Heart left ventricle (tissue), 16 donors: ENCODE results near the gene MAPK13. TPM values are rescaled to one million over a fixed set of nuclear protein-coding genes. Genes with fewer than 3 reads are reported as not detected.

Source experiments
- ATAC-seq, 4 donors: fragments of 200-7000 bp; cut with Tn5 transposase; one replicate each; pipeline ENCODE4 v1.9.1; 2020 to 2022; ENCODE audit warnings: moderate library complexity in 4 of 4, mild to moderate bottlenecking in 3 of 4, moderate number of reproducible peaks in 1 of 4
- DNase-seq, 5 donors: peaks; one replicate each; pipeline ENCODE4 v3.0.0-alpha.2; 2020
- H3K27ac ChIP-seq, 12 donors: fragments of 200-600 bp; sonication (generic) in 4 of 12; one replicate each; pipeline versions ENCODE4 v1.5.0 to v1.8.0; 2016 to 2022; ENCODE audit warnings: mild to moderate bottlenecking in 2 of 12
- H3K27me3 ChIP-seq, 9 donors: fragments of 200-600 bp; sonication (generic) in 2 of 9; one replicate each; pipeline versions ENCODE4 v1.5.1 to v1.8.0; 2016 to 2022; ENCODE audit warnings: mild to moderate bottlenecking in 3 of 9
- H3K36me3 ChIP-seq, 9 donors: fragments of 200-600 bp; sonication (generic) in 2 of 9; one replicate each; pipeline versions ENCODE4 v1.5.0 to v1.8.0; 2018 to 2022; ENCODE audit warnings: mild to moderate bottlenecking in 2 of 9
- H3K4me1 ChIP-seq, 12 donors: fragments of 200-600 bp; sonication (generic) in 4 of 12; one replicate each; pipeline versions ENCODE4 v1.5.0 to v1.8.0; 2016 to 2022; ENCODE audit warnings: mild to moderate bottlenecking in 3 of 12
- H3K4me3 ChIP-seq, 12 donors: fragments of 200-600 bp; sonication (generic) in 4 of 12; one replicate each; pipeline versions ENCODE4 v1.5.0 to v1.8.0; 2017 to 2022; ENCODE audit warnings: mild to moderate bottlenecking in 9 of 12, moderate library complexity in 4 of 12
- H3K9me3 ChIP-seq, 12 donors: fragments of 200-600 bp; sonication (generic) in 4 of 12; one replicate each; pipeline versions ENCODE4 v1.5.0 to v1.8.0; 2016 to 2022; ENCODE audit warnings: mild to moderate bottlenecking in 1 of 12
- POLR2A ChIP-seq, 2 donors: fragments of 450-650 bp; IDR thresholded peaks; one replicate each; pipeline ENCODE4 v1.6.1; 2017; ENCODE audit warnings: antibody characterized with exemption in 2 of 2, mild to moderate bottlenecking in 2 of 2, moderate library complexity in 2 of 2
- WGBS, 4 donors: extraction: QIAGEN DNeasy Blood & Tissue Kit in 2 of 4; methylation state at CpG; one replicate each; pipeline versions ENCODE4 v1.1.5 to v1.1.7; 2013 to 2018; 5-methylcytosine and 5-hydroxymethylcytosine counted together
- intact Hi-C, 10 donors: fragments of 100-400 bp; cut with DNase I; formaldehyde crosslinking; loops; one replicate each; pipeline versions ENCODE4 v1.11.1 to v1.14.2; 2022
- polyA plus RNA-seq, 2 donors: library from polyadenylated mRNA; stranded (reverse); fragments of 200-250 nt; gene quantifications; one replicate each; pipeline ENCODE4 v1.2.3, GENCODE V29; 2013
- total RNA-seq, 9 donors: library from RNA; depleted of rRNA in 2 of 9; stranded (reverse); fragments of >200 nt in 2 of 9; fragmentation: NEBNext Ultra II Directional in 3 of 9; extraction: Animal tissue kit (Norgen Biotek cat#: 25700) in 3 of 9; gene quantifications; one replicate each; pipeline versions ENCODE4 v1.1.0 to v1.2.4, GENCODE V29; 2016 to 2023
- TF ChIP-seq, protein P1 (sequence below), 12 donors: fragments of 200-600 bp; sonication (generic) in 4 of 12; IDR thresholded peaks; one replicate each; pipeline versions ENCODE4 v1.5.0 to v1.8.0; 2018 to 2022; ENCODE audit warnings: antibody characterized with exemption in 12 of 12, mild to moderate bottlenecking in 5 of 12
- donor health status: ischemic (EF 13 %, LVEDD 7.1; RV severe dilation, severe dysfunction).
- donor health status: healthy with polysubstance abuse.
- donor health status: DM: no; HTN: yes; CAD: no.
- donor health status: DM: no; HTN: no; CAD: no.
- donor health status: ischemic (EF 25% LVEDD 6.9; RV normal size, moderate dysfunction).
- donor health status: ischemic (EF 25% LVEDD 5.7; RV mildly dilated, moderate dysfunction).
- donor health status: healthy.
- donor health status: DM: yes; HTN: yes; CAD: no.
- donor health status: ischemic (EF 35%, LVEDD 5.7; RV mildly dilated, moderate dysfunction).
- donor health status: nonischemic (EF 11% LVEDD 7.7; RV severe dilation, severe dysfunction).
- donor health status: DM: yes; HTN: yes; CAD: no.
- donor health status: PGD.
- donor health status: ischemic (EF 29% LVEDD 5.4; RV normal size, mild dysfunction).
- donor health status: nonischemic (EF 23%, LVEDD 6.1; RV moderate dilation, normal function).

Gene MAPK13
- total and polyA plus RNA-seq, 11 donors = 0.24 to 16.8 (median 0.56) TPM

DNA sequence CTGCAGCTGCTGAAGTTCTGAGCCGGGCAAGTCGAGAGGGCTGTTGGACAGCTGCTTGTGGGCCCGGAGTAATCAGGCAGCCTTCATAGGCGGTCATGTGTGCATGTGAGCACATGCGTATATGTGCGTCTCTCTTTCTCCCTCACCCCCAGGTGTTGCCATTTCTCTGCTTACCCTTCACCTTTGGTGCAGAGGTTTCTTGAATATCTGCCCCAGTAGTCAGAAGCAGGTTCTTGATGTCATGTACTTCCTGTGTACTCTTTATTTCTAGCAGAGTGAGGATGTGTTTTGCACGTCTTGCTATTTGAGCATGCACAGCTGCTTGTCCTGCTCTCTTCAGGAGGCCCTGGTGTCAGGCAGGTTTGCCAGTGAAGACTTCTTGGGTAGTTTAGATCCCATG lies 21.2 kb upstream of the MAPK13 start:
- no peak for ATAC-seq
- peaks cover 0 to 83% (median 71%) of the 10 kb centered on the region in 9 donors for H3K36me3 ChIP-seq
- intact Hi-C loops = loop anchor here in 1 of 10 donors (10.0 kb wide), 1 partner anchor 184 kb away; the partner anchor contains the start of gene SRPK1

DNA sequence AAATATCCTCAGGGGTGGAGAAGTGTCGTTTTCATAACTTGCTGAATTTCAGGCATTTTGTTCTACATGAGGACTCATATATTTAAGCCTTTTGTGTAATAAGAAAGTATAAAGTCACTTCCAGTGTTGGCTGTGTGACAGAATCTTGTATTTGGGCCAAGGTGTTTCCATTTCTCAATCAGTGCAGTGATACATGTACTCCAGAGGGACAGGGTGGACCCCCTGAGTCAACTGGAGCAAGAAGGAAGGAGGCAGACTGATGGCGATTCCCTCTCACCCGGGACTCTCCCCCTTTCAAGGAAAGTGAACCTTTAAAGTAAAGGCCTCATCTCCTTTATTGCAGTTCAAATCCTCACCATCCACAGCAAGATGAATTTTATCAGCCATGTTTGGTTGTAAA lies 20.3 kb upstream of the MAPK13 start:
- H3K9me3 ChIP-seq = no peaks in the 10 kb centered on the region
- no peak overlapping the region for H3K27ac ChIP-seq
- peaks cover 0 to 75% (median 65%) of the 10 kb centered on the region in 9 donors for H3K36me3 ChIP-seq
- 71 to 89% (median 78%) methylated on average over 3 of the region's 3 CpGs for WGBS, 4 donors
- H3K27me3 ChIP-seq = no peaks in the 10 kb centered on the region
- intact Hi-C loops = no loop called here
- TF ChIP-seq POLR2A (IDR thresholded peaks at IDR 0.05) = no peak
- TF ChIP-seq, protein P1, sequence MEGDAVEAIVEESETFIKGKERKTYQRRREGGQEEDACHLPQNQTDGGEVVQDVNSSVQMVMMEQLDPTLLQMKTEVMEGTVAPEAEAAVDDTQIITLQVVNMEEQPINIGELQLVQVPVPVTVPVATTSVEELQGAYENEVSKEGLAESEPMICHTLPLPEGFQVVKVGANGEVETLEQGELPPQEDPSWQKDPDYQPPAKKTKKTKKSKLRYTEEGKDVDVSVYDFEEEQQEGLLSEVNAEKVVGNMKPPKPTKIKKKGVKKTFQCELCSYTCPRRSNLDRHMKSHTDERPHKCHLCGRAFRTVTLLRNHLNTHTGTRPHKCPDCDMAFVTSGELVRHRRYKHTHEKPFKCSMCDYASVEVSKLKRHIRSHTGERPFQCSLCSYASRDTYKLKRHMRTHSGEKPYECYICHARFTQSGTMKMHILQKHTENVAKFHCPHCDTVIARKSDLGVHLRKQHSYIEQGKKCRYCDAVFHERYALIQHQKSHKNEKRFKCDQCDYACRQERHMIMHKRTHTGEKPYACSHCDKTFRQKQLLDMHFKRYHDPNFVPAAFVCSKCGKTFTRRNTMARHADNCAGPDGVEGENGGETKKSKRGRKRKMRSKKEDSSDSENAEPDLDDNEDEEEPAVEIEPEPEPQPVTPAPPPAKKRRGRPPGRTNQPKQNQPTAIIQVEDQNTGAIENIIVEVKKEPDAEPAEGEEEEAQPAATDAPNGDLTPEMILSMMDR (IDR thresholded peaks at IDR 0.05) = no peak
- peaks cover 0 to 13% (median 1%) of the 10 kb centered on the region in 12 donors for H3K4me1 ChIP-seq
- H3K4me3 ChIP-seq = no peak overlapping the region
- DNase-seq (no peak), ATAC-seq (no peak)

More for the DNA sequence above, 21.2 kb upstream of the MAPK13 start:
- peaks cover 0 to 8% (median 2%) of the 10 kb centered on the region in 12 donors for H3K4me1 ChIP-seq
- no peak overlapping the region for H3K4me3 ChIP-seq
- no peak for DNase-seq
- no peaks in the 10 kb centered on the region for H3K27me3 ChIP-seq
- WGBS, 4 donors = 80 to 91% (median 83%) methylated on average over 7 of the region's 7 CpGs
- H3K27ac ChIP-seq = peak overlapping the region in 1 of 12 donors; percentile 9
- no peaks in the 10 kb centered on the region for H3K9me3 ChIP-seq
- TF ChIP-seq, protein P1 (IDR thresholded peaks at IDR 0.05) = no peak
- TF ChIP-seq POLR2A (IDR thresholded peaks at IDR 0.05) = no peak

DNA sequence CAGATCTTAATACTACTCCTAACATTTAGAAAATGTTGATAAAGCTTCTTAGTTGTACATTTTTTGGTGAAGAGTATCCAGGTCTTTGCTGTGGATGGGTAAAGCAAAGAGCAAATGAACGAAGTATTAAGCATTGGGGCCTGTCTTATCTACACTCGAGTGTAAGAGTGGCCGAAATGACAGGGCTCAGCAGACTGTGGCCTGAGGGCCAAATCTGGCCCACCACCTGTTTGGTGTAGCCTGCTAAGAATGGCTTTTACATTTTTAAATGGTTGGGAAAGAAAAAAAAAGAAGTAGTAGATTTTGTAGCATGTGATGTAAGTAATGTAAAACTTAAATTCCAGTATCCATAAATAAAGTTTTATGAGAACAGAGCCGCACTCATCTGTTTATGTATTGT lies 19.4 kb upstream of the MAPK13 start:
- Histone ChIP-seq H3K36me3 (peaks cover 0 to 68% (median 57%) of the 10 kb centered on the region in 9 donors), H3K27me3 (no peaks in the 10 kb centered on the region), H3K27ac (peak overlapping the region in 1 of 12 donors; percentile 18), H3K9me3 (no peaks in the 10 kb centered on the region), H3K4me3 (no peak overlapping the region), H3K4me1 (peaks cover 0 to 21% (median 0%) of the 10 kb centered on the region in 12 donors)
- intact Hi-C loops = no loop called here
- no peak for TF ChIP-seq POLR2A (IDR thresholded peaks at IDR 0.05)
- TF ChIP-seq, protein P1 (IDR thresholded peaks at IDR 0.05) = no peak
- no peak for DNase-seq
- no peak for ATAC-seq
- 82 to 85% (median 85%) methylated on average over 4 of the region's 4 CpGs for WGBS, 4 donors

DNA sequence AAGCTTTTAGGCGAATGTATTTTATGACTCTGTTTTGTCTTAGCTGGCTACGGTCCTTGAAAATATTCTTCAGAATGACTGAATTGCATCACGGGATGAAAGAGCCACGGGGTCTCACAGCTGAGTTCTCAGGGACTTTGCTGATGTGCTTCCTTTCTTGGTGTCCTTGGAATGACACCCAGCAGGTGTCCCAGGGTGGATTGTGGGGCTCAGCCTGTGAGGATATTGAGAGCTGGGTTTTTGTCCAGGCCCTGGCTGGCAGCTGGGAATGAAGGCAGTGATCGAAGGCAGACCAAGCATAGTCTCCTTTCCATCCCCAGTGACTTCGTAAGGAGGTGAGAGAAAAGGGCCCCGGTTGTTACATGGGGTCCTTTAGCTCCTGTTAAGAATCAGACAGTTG lies 18.8 kb upstream of the MAPK13 start:
- Histone ChIP-seq H3K4me3 (no peak overlapping the region), H3K36me3 (peaks cover 0 to 67% (median 55%) of the 10 kb centered on the region in 9 donors), H3K4me1 (peaks cover 0 to 25% (median 0%) of the 10 kb centered on the region in 12 donors), H3K27me3 (no peaks in the 10 kb centered on the region), H3K9me3 (no peaks in the 10 kb centered on the region), H3K27ac (no peak overlapping the region)
- no peak for TF ChIP-seq POLR2A (IDR thresholded peaks at IDR 0.05)
- TF ChIP-seq, protein P1 (IDR thresholded peaks at IDR 0.05) = no peak
- DNase-seq = no peak
- ATAC-seq = no peak
- 93 to 97% (median 96%) methylated on average over 7 of the region's 7 CpGs for WGBS, 4 donors
- intact Hi-C loops = no loop called here
